Measurements from ENCODE around the gene HNRNPCL4.
"Not testable (repeated sequence)": the region's sequence is repeated elsewhere in the genome, so short reads cannot be mapped to it uniquely, and the experiment has no call there.

The HNRNPCL4 gene

DNA sequence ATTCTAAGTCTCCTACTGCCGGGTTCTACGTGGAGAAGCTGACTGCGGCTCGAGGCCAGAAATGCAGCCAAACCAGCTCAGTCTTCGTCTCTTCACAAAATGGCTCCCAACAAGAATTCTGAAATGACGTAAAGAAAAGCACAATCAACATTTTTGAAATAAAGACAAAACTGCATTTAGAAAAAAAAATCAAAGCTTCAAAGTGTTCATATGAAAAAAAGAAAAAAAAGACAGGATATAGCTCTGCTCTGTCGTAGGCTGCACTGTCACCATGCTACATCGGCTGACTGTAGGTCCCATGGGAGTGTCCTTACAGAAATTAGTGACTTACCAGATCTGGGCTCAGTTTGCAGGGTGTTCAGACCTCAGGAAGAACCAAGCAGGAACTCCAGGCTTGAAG, at the start of gene HNRNPCL4:
Gene HNRNPCL4, minus strand, starts transcription at position 101 of the 400 bp plus-strand sequence. CDS start 164 bp downstream, outside the sequence.
- DNase-seq, result not testable (repeated sequence)

DNA sequence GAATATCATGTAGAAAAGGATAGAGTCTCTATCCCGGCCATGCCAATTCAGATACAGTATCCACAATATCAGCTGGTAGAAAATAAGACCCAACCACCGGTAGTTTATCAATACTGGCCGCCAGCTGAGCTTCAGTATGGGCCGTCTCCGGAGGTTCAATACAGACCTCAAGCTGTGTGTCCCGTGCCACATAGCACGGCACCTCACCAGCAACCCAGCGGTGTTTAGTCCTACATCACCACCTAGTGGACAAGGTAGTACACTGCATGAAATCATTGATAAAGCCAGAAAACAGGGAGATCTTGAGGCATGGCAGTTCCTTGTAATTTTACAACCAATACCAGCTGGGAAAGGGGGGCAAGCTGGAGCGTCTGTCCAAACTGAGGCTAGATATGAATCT, 43.3 kb upstream of the HNRNPCL4 start:
- DNase-seq, result not testable (repeated sequence)

DNA sequence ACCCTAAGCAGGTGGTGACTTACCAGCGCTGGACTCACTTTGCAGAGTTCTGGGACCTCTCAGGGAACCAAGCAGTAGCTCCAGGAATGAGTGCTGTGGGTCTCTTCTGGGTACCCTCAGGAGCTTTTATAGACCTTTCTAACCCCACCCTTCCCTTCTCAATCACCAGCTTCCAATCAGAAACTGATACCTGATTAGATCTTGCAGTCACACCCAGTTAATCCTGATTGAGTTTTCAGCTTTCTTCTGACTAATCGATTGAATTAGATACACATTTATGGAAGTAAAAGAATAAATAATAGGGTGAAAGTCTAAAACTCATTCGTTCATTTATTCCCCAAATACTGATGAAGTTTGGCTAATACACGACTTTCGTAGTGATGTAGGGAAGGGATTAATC, 35.9 kb upstream of the HNRNPCL4 start, which contains the start of gene PRAMEF13:
Gene PRAMEF13, minus strand, starts transcription at position 101 of the 400 bp plus-strand sequence. CDS start 1,820 bp downstream, outside the sequence.
- DNase-seq, result not testable (repeated sequence)

DNA sequence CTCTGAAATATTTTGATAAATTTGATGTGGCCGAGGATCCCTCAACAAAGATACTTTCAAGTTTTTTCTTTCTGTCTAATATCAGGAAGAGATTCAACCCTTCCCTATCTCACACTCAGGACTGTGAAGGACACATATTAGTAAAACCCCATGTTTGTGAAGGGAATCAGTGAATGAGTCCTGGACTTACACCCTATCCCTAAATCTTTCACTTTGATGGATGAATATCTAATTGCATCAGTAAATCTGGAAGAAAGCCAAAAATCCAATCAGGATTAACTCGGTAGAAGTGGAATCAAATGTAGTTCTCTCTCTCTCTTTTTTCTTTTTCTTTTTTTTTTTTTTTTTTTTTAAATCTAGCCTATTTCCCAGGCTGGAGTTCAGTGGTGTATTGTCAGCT, 6.1 kb upstream of the HNRNPCL4 start, which contains the start of gene PRAMEF9:
Gene PRAMEF9, plus strand, starts transcription at position 301 of the 400 bp plus-strand sequence. CDS start 3,433 bp downstream, outside the sequence.
- DNase-seq, result not testable (repeated sequence)

DNA sequence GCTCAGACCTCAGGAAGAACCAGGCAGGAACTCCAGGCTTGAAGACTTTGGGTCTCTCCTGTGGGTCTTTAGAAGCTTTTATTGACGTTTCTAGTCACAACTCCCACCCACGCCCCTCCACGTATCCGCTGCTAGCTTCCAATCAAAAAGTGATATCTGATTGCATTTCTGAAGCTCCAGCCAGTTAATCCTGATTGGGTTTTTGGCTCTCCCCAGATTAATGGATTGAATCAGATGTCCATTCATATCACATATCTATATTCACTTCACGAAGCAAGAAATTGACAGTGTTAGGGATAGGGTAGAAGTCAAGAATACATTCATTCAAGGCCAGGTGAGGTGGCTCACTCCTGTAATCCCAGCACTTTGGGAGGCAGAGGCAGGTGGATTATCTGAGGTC, 9.5 kb downstream of the HNRNPCL4 start, which contains the start of gene PRAMEF26:
Gene PRAMEF26, minus strand, starts transcription at position 101 of the 400 bp plus-strand sequence. CDS start 2,914 bp downstream, outside the sequence.
- DNase-seq, result not testable (repeated sequence)

DNA sequence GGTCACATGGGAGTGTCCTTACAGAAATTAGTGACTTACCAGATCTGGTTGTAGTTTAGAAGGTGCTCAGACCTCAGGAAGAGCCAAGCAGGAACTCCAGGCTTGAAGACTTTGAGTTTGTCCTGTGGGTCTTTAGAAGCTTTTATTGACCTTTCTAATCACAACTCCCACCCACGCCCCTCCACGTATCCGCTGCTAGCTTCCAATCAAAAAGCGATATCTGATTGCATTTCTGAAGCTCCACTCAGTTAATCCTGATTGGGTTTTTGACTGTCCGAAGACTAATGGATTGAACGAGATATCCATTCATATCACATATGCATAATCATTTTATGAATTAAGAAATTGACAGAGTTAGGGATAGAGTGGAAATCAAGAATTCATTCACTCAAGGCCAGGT, 48.7 kb downstream of the HNRNPCL4 start, which contains the start of gene HNRNPCL2:
Gene HNRNPCL2, minus strand, starts transcription at position 101 of the 400 bp plus-strand sequence. CDS start 454 bp downstream, outside the sequence.
- DNase-seq, result not testable (repeated sequence)
